GM12878 (cell line): ENCODE results near the gene COL26A1.

Source experiments
- ATF3 ChIP-seq: IDR thresholded peaks from 2 replicates; pipeline ENCODE4 v1.6.1; 2011; ENCODE audit warnings: low read depth, mild to moderate bottlenecking, low read length, moderate library complexity, borderline replicate concordance; ENCODE audit errors: extremely low read depth
- BACH1 ChIP-seq: fragments of 450-650 bp; IDR thresholded peaks from 2 replicates; pipeline ENCODE4 v1.6.1; 2017; ENCODE audit warnings: mild to moderate bottlenecking, borderline replicate concordance
- BHLHE40 ChIP-seq, 2 experiments: fragments of 450-650 bp in 1 of 2; IDR thresholded peaks; 2 replicates each; pipeline ENCODE4 v1.6.1; 2011 to 2017; ENCODE audit warnings: low read depth in 2 of 2, borderline replicate concordance in 1 of 2, improper control_type of control experiment in 1 of 2, low read length in 1 of 2, mild to moderate bottlenecking in 1 of 2
- CTCF ChIP-seq, 3 experiments: IDR thresholded peaks in 2 of 3; conservative IDR thresholded peaks in 1 of 3; 2 replicates each; pipeline ENCODE4 v1.5.1; 2011; ENCODE audit warnings: low read depth in 3 of 3, low read length in 3 of 3, mild to moderate bottlenecking in 3 of 3, control low read depth in 2 of 3, moderate library complexity in 2 of 3, inconsistent platforms in 1 of 3, mixed read lengths in 1 of 3; ENCODE audit not compliant: control insufficient read depth in 2 of 3, insufficient read depth in 1 of 3; ENCODE audit errors: extremely low read depth in 1 of 3
- EZH2 ChIP-seq: IDR thresholded peaks from 2 replicates; pipeline ENCODE4 v1.6.1; 2012; ENCODE audit warnings: low read depth, mild to moderate bottlenecking, control low read depth, inconsistent platforms, low read length, borderline replicate concordance; ENCODE audit not compliant: control insufficient read depth
- KDM1A ChIP-seq: fragments of 200-600 bp; sonication (generic); IDR thresholded peaks from 2 replicates; pipeline ENCODE4 v1.6.1; 2016; ENCODE audit warnings: borderline replicate concordance
- MTA3 ChIP-seq: IDR thresholded peaks from 2 replicates; pipeline ENCODE4 v1.6.1; 2012; ENCODE audit warnings: low read length, inconsistent platforms, borderline replicate concordance
- NRF1 ChIP-seq: conservative IDR thresholded peaks from 2 replicates; pipeline ENCODE4 v1.6.1; 2011; ENCODE audit warnings: mild to moderate bottlenecking, low read depth, low read length, improper control_type of control experiment
- TAF1 ChIP-seq: IDR thresholded peaks from 2 replicates; pipeline ENCODE4 v1.6.1; 2011; ENCODE audit warnings: mild to moderate bottlenecking, low read depth, low read length, borderline replicate concordance
- TCF3 ChIP-seq: IDR thresholded peaks from 2 replicates; pipeline ENCODE4 v1.6.1; 2012; ENCODE audit warnings: low read depth, mild to moderate bottlenecking, low read length, borderline replicate concordance; ENCODE audit not compliant: insufficient read depth
- USF1 ChIP-seq: IDR thresholded peaks from 2 replicates; pipeline ENCODE4 v1.6.1; 2011; ENCODE audit warnings: borderline replicate concordance, low read depth, mild to moderate bottlenecking, moderate library complexity, mixed read lengths, low read length; ENCODE audit not compliant: insufficient read depth; ENCODE audit errors: extremely low read length

- TF ChIP-seq CTCF (IDR thresholded peaks at IDR 0.05 in 2 of 3, conservative IDR thresholded peaks at IDR 0.05 in 1 of 3; ENCODE audit: control insufficient read depth in 2 of 3, extremely low read depth in 1 of 3, insufficient read depth in 1 of 3, low read depth in 3 of 3, low read length in 3 of 3) (no peak), TCF3 (no peak), MTA3 (no peak), TAF1 (no peak), NRF1 (no peak), KDM1A (no peak), BACH1 (no peak), EZH2 (no peak), BHLHE40 (IDR thresholded peaks at IDR 0.05; ENCODE audit: borderline replicate concordance in 1 of 2, low read depth in 2 of 2, low read length in 1 of 2) (no peak), ATF3 (no peak), USF1 (no peak)
Observed at GRCh38 chr7:101563943-101564777, 201.5 kb downstream of the COL26A1 start.
